ENCODE measurements around the gene CWC25. TPM values are rescaled to one million over a fixed set of nuclear protein-coding genes. Genes with fewer than 3 reads are reported as not detected.

CWC25 gene
- total RNA-seq (ENCODE audit: low replicate concordance) = 10.4 and 27.8 TPM in 2 replicates

GRCh38 chr17:38824899-38825761, at the start of gene CWC25:
Gene CWC25, minus strand, starts transcription at chr17:38825321. Its CDS starts 138 bp downstream, at chr17:38825183.
- H3K4me3 ChIP-seq (ENCODE audit: low read depth, low read length) = peak within 1 kb of the TSS; percentile 73
- DNase-seq (ENCODE audit: low read depth) = peak; percentile 98
- no peak for TF ChIP-seq CTCF (IDR thresholded peaks at IDR 0.05; ENCODE audit: insufficient read depth, low read length)

- no peak for TF ChIP-seq CTCF (IDR thresholded peaks at IDR 0.05; ENCODE audit: insufficient read depth, low read length)
- peak overlapping the region; percentile 31 for H3K4me3 ChIP-seq (ENCODE audit: low read depth, low read length)
- DNase-seq (ENCODE audit: low read depth) = no peak
Measured at GRCh38 chr17:38873640-38874380, 48.7 kb upstream of the CWC25 start.

- H3K4me3 ChIP-seq (ENCODE audit: low read depth, low read length) = peak overlapping the region; percentile 96
- TF ChIP-seq CTCF (IDR thresholded peaks at IDR 0.05; ENCODE audit: insufficient read depth, low read length) = no peak
- DNase-seq (ENCODE audit: low read depth) = no peak
Measured at GRCh38 chr17:38872671-38873385, 47.7 kb upstream of the CWC25 start.

GRCh38 chr17:38872027-38872511, 46.9 kb upstream of the CWC25 start:
- no peak for DNase-seq (ENCODE audit: low read depth)
- TF ChIP-seq CTCF (IDR thresholded peaks at IDR 0.05; ENCODE audit: insufficient read depth, low read length) = no peak
- H3K4me3 ChIP-seq (ENCODE audit: low read depth, low read length) = peak overlapping the region; percentile 96

- TF ChIP-seq CTCF (IDR thresholded peaks at IDR 0.05; ENCODE audit: insufficient read depth, low read length) = peak; percentile 2
- DNase-seq (ENCODE audit: low read depth) = peak; percentile 63
- peak overlapping the region; percentile 96 for H3K4me3 ChIP-seq (ENCODE audit: low read depth, low read length)
Measured at GRCh38 chr17:38871247-38872015, 46.3 kb upstream of the CWC25 start.

All from fibroblast of the aortic adventitia (primary cell).